Neuronal stem cell (in vitro differentiated cells): ENCODE measurements around the gene HIC2.
A peak's percentile ranks its signal among the peaks of the same experiment; 100 is the strongest.
"Not testable (repeated sequence)": the region's sequence is repeated elsewhere in the genome, so short reads cannot be mapped to it uniquely, and the experiment has no call there.

Experiments
- DNase-seq: peaks from one replicate; pipeline ENCODE4 v3.0.0-alpha.2; 2013; ENCODE audit warnings: low spot score
- H2AFZ ChIP-seq: one replicate; pipeline ENCODE4 v1.6.1; 2013; ENCODE audit warnings: mild to moderate bottlenecking, low read length, inconsistent platforms
- H2AK5ac ChIP-seq: 2 replicates; pipeline ENCODE4 v1.6.1; 2013; ENCODE audit warnings: low read depth, mild to moderate bottlenecking, inconsistent platforms, low read length, moderate library complexity, mixed read lengths
- H2BK120ac ChIP-seq: 2 replicates; pipeline ENCODE4 v1.6.1; 2013; ENCODE audit warnings: low read depth, mild to moderate bottlenecking, inconsistent platforms, low read length, moderate library complexity, mixed read lengths
- H2BK12ac ChIP-seq: one replicate; pipeline ENCODE4 v1.6.1; 2013; ENCODE audit warnings: low read length, inconsistent platforms
- H2BK15ac ChIP-seq: 2 replicates; pipeline ENCODE4 v1.6.1; 2013; ENCODE audit warnings: mild to moderate bottlenecking, low read length, inconsistent platforms, mixed read lengths
- H2BK5ac ChIP-seq: one replicate; pipeline ENCODE4 v1.6.1; 2013; ENCODE audit warnings: inconsistent platforms, mild to moderate bottlenecking, low read length, moderate library complexity
- H3K14ac ChIP-seq: one replicate; pipeline ENCODE4 v1.6.1; 2013; ENCODE audit warnings: low read length, inconsistent platforms
- H3K18ac ChIP-seq: 2 replicates; pipeline ENCODE4 v1.6.1; 2013; ENCODE audit warnings: low read length, inconsistent platforms
- H3K23ac ChIP-seq: 2 replicates; pipeline ENCODE4 v1.6.1; 2013; ENCODE audit warnings: low read depth, mild to moderate bottlenecking, mixed read lengths, low read length, inconsistent platforms; ENCODE audit not compliant: poor library complexity
- H3K27ac ChIP-seq: replicated peaks from 3 replicates; pipeline ENCODE4 v1.5.1; 2013; ENCODE audit warnings: low read length, inconsistent platforms
- H3K27me3 ChIP-seq, 3 experiments: 2 replicates each; pipeline ENCODE4 v1.6.1; 2013; ENCODE audit warnings: low read length in 3 of 3, mild to moderate bottlenecking in 2 of 3, inconsistent platforms in 1 of 3, low read depth in 1 of 3, mixed read lengths in 1 of 3, moderate library complexity in 1 of 3; ENCODE audit not compliant: control insufficient read depth in 3 of 3, insufficient read depth in 3 of 3
- H3K36me3 ChIP-seq, 2 donors: replicated peaks in 1 of 2; 2 replicates each; pipeline ENCODE4 v1.6.1; 2013; ENCODE audit warnings: low read length in 2 of 2; ENCODE audit not compliant: control insufficient read depth in 2 of 2, insufficient read depth in 2 of 2
- H3K4ac ChIP-seq: 2 replicates; pipeline ENCODE4 v1.6.1; 2013; ENCODE audit warnings: inconsistent platforms, mild to moderate bottlenecking, low read length, moderate library complexity
- H3K4me1 ChIP-seq, 2 donors: 1 replicate in 1 of 2; 2 replicates in 1 of 2; pipeline ENCODE4 v1.6.1; 2013; ENCODE audit warnings: low read length in 2 of 2, low read depth in 1 of 2; ENCODE audit not compliant: control insufficient read depth in 2 of 2, insufficient read depth in 1 of 2
- H3K4me2 ChIP-seq: one replicate; pipeline ENCODE4 v1.6.1; 2013; ENCODE audit warnings: mild to moderate bottlenecking, low read length, inconsistent platforms; ENCODE audit not compliant: insufficient read depth, poor library complexity, severe bottlenecking
- H3K4me3 ChIP-seq, 2 donors: 2 replicates each; pipeline ENCODE4 v1.5.1; 2013; ENCODE audit warnings: low read length in 2 of 2, mild to moderate bottlenecking in 2 of 2, inconsistent platforms in 1 of 2, moderate library complexity in 1 of 2
- H3K79me1 ChIP-seq: one replicate; pipeline ENCODE4 v1.6.1; 2013; ENCODE audit warnings: low read depth, mild to moderate bottlenecking, inconsistent platforms, low read length, moderate library complexity
- H3K9ac ChIP-seq: one replicate; pipeline ENCODE4 v1.6.1; 2013; ENCODE audit warnings: mild to moderate bottlenecking, low read depth, low read length, inconsistent platforms; ENCODE audit not compliant: poor library complexity
- H3K9me3 ChIP-seq, 2 donors: replicated peaks in 1 of 2; 2 replicates each; pipeline versions ENCODE3 to v1.6.1; 2013; ENCODE audit warnings: low read length in 2 of 2, mild to moderate bottlenecking in 2 of 2, inconsistent platforms in 1 of 2, low read depth in 1 of 2, mixed read lengths in 1 of 2, moderate library complexity in 1 of 2; ENCODE audit not compliant: control insufficient read depth in 2 of 2, insufficient read depth in 1 of 2
- H4K8ac ChIP-seq: one replicate; pipeline ENCODE4 v1.6.1; 2013; ENCODE audit warnings: low read depth, mild to moderate bottlenecking, inconsistent platforms, low read length, moderate library complexity
- H4K91ac ChIP-seq: one replicate; pipeline ENCODE4 v1.6.1; 2013; ENCODE audit warnings: low read length, low read depth, mild to moderate bottlenecking, inconsistent platforms; ENCODE audit not compliant: poor library complexity
- WGBS, 2 donors: extraction: QIAGEN DNeasy Blood & Tissue Kit; methylation state at CpG; one replicate each; pipeline ENCODE4 v1.1.7; 2013; ENCODE audit warnings: missing lambda C conversion rate in 2 of 2, mixed read lengths in 1 of 2; ENCODE audit not compliant: insufficient read length in 2 of 2, insufficient replicate concordance in 1 of 2; ENCODE audit errors: extremely low coverage in 2 of 2; 5-methylcytosine and 5-hydroxymethylcytosine counted together

HIC2 gene

GRCh38 chr22:21457023-21457787 lies 40.0 kb downstream of the HIC2 start:
- Histone ChIP-seq H2BK5ac (no peak overlapping the region), H3K36me3 (no peaks in the 10 kb centered on the region), H2AK5ac (no peak overlapping the region), H2BK12ac (no peak overlapping the region), H2BK120ac (no peak overlapping the region), H3K27ac (no peak overlapping the region), H3K9me3 (no peaks in the 10 kb centered on the region), H3K4me1 (peaks cover 4 to 7% of the 10 kb centered on the region in 2 donors), H2BK15ac (no peak overlapping the region), H3K79me1 (no peaks in the 10 kb centered on the region), H4K91ac (no peak overlapping the region), H3K14ac (no peak overlapping the region), H3K23ac (no peak overlapping the region), H3K4me2 (no peak overlapping the region), H4K8ac (no peak overlapping the region), H3K4ac (no peak overlapping the region), H3K18ac (peak overlapping the region; percentile 42), H2AFZ (no peak overlapping the region), H3K27me3 (no peaks in the 10 kb centered on the region), H3K4me3 (no peak overlapping the region), H3K9ac (peak overlapping the region; percentile 9)
- no peak for DNase-seq
- WGBS, 2 donors: no CpG with 5 or more reads among the region's 19 CpGs

GRCh38 chr22:21462672-21463071 lies 45.5 kb downstream of the HIC2 start:
- not testable (repeated sequence) for H2AFZ ChIP-seq, H3K4me1 ChIP-seq, DNase-seq, H3K23ac ChIP-seq, H3K4me3 ChIP-seq, H3K27ac ChIP-seq, H3K14ac ChIP-seq, H4K91ac ChIP-seq, H3K79me1 ChIP-seq, H2BK5ac ChIP-seq, H3K4me2 ChIP-seq, H3K18ac ChIP-seq, H3K27me3 ChIP-seq, H3K9me3 ChIP-seq, H2BK120ac ChIP-seq, H2BK12ac ChIP-seq, H3K4ac ChIP-seq, H2AK5ac ChIP-seq, H4K8ac ChIP-seq, H2BK15ac ChIP-seq, H3K9ac ChIP-seq, H3K36me3 ChIP-seq
- no CpG with 5 or more reads among the region's 4 CpGs for whole genome bisulfite sequencing, 2 donors

DNA sequence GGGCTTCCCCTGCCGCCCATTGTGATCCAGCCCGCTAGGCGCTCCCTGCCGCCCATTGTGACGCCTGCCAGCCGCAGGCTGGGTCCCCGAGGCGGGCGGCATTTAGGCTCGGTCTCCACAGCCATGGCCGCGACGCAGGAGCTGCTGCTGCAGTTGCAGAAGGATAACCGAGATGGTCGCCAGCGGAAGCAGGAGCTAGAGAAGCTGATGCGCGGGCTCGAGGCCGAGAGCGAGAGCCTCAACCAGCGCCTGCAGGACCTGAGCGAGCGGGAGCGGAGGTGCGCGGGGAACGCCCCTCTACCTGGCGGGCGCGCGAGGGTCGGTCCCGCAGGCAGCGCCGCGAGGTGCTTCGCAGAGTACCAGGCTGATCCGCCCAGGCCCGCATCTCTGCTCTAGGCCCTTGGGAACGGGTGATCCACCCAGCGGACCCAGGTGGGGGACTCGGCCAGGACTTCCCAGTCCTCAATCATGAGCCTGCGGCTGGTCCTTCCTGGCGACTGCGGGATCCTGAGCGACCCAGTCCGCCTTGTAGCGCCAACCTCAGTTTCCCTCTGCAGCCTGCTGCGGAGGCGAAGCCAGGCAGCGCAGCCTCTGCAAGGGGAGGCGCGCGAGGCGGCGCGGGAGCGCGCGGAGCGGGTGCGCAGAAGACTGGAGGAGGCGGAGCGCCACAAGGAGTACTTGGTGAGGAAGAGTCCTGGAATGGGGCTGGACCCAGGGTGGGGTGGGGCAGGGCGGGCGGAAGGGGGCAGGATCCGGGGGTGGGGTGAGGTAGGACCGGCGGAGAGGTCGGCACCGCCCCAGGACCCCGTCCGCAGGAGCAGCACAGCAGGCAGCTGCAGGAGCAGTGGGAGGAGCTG lies 50.4 kb downstream of the HIC2 start, which contains the start of gene TMEM191C:
TMEM191C (plus strand) TSS at position 51 of the 857 bp plus-strand sequence; CDS start at position 124, 73 bp downstream.
- WGBS, 2 donors: no CpG with 5 or more reads among the region's 74 CpGs
- not testable (repeated sequence) for H2BK5ac ChIP-seq, H4K91ac ChIP-seq, H2BK15ac ChIP-seq, H3K14ac ChIP-seq, H3K18ac ChIP-seq, H3K23ac ChIP-seq, H3K36me3 ChIP-seq, H3K4ac ChIP-seq, H3K4me1 ChIP-seq, H3K9ac ChIP-seq, H2AK5ac ChIP-seq, H2AFZ ChIP-seq, H2BK12ac ChIP-seq, H2BK120ac ChIP-seq, H3K27ac ChIP-seq, H4K8ac ChIP-seq, H3K79me1 ChIP-seq, H3K27me3 ChIP-seq, DNase-seq, H3K9me3 ChIP-seq
- Histone ChIP-seq H3K4me2 (peak within 1 kb of the TSS; percentile 11), H3K4me3 (peak within 1 kb of the TSS in 1 of 2 donors; percentile 72)
